GM18511 (cell line): ENCODE data around the gene ZNF467.
A peak's percentile ranks its signal among the peaks of the same experiment; 100 is the strongest.

Experiments
- ATAC-seq: cut with Tn5 transposase; IDR thresholded peaks from one replicate; pipeline ENCODE4 v1.9.1; 2021; ENCODE audit warnings: mild to moderate bottlenecking, moderate library complexity; ENCODE audit not compliant: unreplicated experiment

The ZNF467 gene

GRCh38 chr7:149772241-149772955, 990 bp downstream of the ZNF467 start:
- no peak for ATAC-seq

DNA sequence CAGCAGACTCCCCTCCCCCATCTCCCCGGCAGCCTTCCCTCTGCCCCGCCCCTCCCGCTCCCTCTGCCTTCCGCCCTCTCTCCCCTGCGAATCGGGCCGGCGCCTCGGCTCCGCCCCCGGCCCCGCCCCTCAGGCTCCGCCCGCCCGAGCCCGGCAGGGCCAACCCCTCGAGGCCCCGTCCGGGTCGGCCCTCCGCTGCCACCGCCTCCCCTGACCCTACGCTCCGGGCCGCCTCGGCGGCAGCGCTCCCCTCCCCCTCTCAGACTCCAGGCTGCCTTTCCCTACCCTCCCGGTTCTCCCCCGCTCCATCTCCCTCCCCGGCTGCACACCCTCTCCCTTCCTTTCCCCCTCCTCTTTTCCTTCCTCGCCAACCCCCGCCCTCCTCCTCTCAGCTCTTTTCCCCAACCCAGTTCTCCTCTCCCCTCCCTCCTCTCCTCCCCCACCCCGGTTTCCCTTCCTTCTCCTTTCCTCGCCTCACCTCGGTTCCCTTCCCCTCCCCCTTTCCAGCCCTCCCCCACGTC, 1.6 kb downstream of the ZNF467 start:
- ATAC-seq: peak; percentile 87

DNA sequence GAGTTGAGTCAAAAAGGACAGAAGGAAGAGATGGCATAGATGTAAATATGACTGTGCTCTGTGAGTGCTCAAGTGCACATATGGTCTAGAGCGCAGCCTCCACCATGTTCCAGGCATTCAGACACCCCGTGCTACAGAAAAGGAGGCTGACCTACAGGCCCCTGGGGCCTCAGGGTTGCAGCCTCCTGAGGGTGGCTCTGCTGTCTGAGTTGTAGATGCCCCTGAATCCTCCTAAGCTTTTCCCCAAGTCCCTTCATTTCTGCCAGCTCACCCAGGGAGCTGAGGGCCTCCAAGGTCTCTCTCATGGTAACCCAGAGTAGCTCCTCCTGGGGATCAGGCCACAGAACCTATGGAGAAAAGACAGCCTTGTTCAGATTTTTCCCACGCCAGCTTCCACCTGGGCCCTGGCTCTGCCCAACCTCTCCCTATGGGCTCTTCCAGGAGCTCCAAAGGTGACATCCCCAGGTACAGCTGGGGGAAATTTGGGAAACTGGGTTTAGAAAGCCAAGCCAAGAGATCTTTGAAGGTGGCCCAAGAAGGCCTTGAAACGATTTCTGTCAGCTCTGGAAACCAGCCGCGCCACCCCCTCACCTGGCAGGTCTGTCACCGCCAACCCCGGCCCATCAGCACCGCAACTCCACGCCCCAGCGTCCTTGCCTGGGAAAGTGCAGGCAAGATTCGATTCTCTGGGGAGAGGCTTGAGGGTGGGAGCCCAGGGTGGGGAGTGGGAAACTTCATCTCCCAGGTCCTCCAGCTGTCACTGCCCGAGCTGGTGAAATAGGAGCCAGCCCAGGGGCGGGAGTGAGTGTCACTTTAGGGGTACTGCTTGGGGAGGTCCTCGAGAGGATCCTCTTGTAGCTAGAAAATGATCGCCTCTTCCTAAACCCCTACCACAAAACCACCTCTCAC, 2.4 kb downstream of the ZNF467 start:
- peak; percentile 27 for ATAC-seq

DNA sequence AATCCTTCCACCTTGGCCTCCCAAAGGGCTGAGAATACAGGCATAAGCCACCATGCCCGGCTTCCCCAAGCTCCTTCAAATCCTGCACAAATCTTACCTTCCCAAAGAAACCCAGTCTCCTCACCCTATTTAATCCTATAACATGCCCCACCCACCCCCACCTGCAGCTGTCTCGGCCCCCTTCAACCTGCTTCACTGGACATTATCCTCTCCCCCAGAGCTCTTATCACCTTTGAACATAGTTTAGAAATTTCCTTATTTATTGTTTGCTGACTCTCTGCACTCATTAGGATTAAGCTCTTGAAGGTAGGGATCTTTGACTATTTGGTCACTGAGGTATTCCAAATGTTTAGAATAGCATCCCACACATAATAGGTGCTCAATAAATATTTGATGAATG, 3.5 kb downstream of the ZNF467 start:
- ATAC-seq: no peak

- ATAC-seq: no peak
These were observed 4.5 kb downstream of the ZNF467 start for GRCh38 chr7:149768931-149769330.

DNA sequence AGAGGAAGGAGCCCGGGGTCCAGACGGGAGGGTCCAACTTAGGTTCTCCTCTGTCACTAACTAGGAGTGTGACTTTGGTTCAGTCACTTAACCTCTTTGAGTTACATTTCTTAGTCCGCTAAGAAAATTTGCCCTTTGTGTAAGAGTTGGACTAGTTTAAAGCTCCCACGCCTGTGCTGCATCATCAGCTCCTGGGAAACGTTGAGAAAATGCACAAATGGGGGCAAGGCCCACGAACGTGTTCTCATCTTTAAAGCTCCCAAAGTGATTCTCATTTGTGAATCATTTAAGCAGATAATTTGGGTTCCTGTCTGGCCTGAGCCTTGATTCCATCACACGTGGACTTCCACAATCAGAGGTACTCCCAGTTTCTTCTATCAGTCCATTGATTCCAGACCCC, 6.3 kb downstream of the ZNF467 start:
- ATAC-seq: no peak

DNA sequence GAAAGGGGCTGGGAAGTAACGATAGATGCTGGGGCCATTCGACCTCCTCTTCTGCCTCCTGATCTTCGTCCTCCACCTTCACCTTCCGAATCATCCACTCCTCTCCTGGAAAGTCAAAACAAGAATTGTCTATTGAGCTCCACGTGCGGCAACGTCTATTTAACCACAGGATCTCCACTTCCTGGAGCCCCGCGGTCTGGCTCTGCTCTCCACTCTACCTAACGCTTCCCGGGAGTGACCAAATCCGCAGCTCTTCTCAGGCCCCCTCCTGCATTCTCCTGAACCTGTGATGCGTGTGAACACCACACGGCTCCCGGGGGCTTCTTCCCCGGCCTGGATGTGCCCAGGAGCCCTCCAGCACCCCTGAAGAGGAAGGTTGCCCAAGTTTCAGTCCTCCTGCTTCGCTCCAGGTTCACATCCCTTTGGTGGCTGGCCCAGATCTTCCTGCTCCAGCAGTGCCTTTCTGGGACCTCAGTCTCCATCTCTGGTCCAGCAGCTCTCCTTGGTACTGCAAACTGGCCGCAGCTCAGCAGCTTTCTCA, 7.2 kb downstream of the ZNF467 start:
- no peak for ATAC-seq

DNA sequence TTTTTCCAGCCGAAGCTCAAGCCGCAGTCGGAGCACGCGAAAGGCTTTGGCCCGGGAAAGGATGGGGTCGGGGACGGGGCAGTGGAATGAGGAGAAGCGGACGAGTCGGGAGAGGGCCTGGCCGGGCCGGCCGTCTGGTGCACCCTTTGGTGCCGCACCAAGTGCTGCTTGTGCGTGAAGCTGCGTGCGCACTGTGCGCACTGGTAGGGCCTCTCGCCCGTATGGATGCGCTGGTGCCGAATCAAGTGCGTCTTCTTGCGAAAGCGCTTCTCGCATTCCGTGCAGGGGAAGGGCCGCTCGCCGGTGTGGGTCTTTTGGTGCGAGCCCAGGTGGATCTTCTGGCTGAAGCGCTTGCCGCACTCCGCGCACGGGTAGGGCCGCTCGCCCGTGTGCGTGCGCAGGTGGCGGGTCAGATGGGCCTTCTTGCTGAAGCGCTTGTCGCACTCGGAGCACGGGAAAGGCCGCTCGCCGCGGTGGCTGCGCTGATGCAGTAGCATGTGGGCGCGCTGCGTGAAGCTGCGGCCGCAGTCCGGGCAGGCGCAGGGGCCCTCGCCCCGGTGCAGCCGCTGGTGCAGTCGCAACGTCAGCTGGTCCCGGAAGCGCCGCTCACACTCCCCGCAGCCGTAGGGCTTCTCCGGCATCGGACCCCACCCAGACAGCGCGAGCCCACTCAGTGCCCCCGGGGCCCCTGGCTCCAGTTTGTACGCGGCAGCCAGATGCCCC, 7.8 kb downstream of the ZNF467 start:
- no peak for ATAC-seq

- ATAC-seq: no peak
These were observed 8.6 kb downstream of the ZNF467 start for GRCh38 chr7:149764481-149765398.

DNA sequence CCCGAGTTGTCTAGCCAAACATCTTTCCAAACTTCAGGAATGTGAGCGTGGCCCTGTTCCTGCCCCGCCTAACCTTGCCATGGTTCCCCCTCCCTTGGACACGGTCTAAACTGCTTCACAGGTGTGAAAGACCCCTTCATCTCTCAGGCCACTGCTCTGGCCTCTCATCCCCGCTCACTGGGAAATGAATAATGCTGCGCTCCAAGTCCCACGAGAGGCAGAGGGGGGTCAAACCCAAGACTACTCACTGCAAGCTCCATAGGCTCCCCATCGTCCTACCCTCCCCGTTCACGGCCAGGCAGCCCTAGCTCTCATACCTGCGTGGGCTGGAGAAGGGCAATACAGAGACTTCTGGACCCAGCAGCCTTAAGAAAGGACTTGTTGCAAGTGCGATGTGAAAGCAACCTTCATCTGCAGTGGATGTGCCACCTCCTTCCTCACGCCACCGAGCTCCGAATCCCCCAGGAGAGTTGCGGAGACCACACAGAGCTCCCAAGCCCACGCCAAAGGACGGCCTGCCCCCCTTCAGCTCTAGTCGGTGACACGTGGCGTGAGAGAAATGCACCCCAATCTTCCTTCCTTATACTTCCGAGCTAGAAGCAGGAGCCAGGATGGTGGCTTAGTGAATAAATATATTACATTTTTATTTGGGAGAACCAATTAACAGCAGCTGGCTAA, 9.7 kb downstream of the ZNF467 start:
- no peak for ATAC-seq

DNA sequence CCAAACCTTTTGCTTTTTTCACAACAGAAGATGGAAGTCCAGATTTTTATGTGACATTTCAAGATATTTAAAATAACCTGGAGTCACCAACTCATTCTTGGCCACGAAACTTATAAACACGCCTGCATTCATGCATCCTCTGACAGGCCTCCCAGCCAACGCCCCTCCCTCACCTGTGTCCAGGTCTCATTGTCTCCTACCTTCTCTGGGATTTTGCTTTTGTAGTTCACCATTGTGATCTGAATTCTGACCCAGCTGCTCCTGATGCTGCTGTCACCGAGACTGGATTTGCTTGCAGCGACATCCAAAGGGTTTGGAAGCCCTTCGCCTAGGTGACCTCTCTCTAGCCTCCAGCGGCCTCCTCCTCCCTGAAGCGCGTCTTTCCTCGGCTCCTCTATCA, 10.8 kb downstream of the ZNF467 start:
- no peak for ATAC-seq

DNA sequence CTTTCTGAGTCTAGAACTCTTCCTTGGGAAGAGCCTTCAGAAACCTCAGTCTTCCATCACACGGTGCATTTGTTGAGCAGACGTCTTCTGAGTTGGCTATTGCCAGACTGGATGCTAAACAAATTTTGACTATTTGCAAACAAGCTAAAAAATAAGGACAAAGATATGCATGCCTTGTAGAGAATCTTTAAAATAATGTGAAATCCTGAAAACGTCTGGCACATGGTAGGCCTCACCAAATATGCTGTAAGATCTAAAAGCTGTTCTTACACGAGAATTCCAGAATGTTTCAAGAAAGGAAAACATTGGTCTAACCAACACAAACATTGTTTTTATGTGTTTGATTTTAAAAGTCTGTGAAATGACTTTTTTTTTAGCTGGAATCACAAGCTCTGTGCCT, 11.3 kb downstream of the ZNF467 start:
- no peak for ATAC-seq

DNA sequence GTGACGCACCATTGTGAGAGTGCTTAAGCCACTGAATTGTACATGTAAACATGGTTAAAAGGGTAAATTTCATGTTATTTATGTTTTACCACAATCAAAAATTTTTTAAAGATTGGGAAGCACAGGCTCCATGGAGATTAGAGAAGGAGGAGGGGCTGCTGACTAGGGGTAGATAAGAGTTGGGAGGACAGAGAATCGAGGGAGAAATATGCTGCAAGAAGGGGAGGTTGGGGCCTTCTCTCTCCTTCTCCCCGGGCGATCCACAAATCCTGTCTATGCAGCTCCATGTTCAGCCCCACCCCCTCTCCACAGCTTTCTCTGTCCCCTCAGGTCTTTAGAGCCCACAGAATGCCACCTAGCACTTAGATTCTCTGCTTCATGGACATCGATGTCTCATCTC, 12.1 kb downstream of the ZNF467 start:
- ATAC-seq: no peak

GRCh38 chr7:149760538-149760937, 12.8 kb downstream of the ZNF467 start:
- ATAC-seq: no peak

DNA sequence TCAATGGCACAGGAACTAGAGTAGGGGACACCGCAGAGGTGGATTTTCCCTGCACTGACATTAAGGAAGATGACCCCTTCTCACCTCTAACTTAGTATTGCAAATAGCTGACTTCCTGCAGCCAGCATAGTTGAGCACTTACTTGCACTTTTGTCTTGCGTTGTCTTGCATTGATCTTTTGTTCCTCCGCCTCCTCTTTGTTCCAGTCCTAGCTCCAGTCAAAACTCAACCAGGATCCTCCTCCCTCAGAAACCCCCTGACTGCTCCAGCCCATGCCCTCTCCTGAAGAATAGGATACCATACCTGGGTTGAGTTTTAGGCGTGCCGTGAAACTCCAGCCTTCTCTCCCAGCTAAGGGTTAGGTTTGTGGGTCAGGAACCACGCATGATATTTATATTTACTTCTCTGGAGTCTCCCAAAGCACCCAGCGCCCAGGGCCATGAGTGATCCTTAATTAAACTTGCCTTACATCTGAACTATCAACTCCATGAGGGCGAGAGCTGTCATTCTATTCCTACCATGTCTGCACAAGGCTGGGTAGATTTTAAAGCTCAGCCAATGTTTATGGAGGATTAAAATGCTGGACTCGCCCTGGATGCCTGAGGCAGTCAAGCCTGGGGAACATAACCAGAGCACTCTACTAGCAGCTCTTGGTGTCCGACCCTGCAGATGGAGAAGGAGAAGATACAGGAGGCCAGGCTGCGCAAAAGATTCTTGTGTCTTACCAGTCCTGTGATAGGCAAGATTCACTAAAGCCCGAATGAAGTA, 14.1 kb downstream of the ZNF467 start:
- no peak for ATAC-seq

- ATAC-seq: no peak
These were observed 19.8 kb downstream of the ZNF467 start for GRCh38 chr7:149753375-149754233.

- no peak for ATAC-seq
These were observed 20.7 kb downstream of the ZNF467 start for GRCh38 chr7:149752646-149753045.
